Glutamatergic neuron (in vitro differentiated cells): ENCODE measurements around the gene FYCO1. TPM values are rescaled to one million over a fixed set of nuclear protein-coding genes. Genes with fewer than 3 reads are reported as not detected.

Experiments used
- DNase-seq: peaks from one replicate; pipeline ENCODE4 v3.0.0; 2022
- H3K27ac Mint-ChIP-seq: one replicate; pipeline ENCODE4 v1.8.0; 2020; ENCODE audit warnings: mild to moderate bottlenecking, mixed read lengths, inconsistent platforms; ENCODE audit not compliant: unreplicated experiment
- H3K27me3 Mint-ChIP-seq: one replicate; pipeline ENCODE4 v1.8.0; 2020; ENCODE audit warnings: mild to moderate bottlenecking, moderate library complexity, mixed read lengths, inconsistent platforms; ENCODE audit not compliant: unreplicated experiment
- H3K36me3 Mint-ChIP-seq: one replicate; pipeline ENCODE4 v1.8.0; 2020; ENCODE audit warnings: mild to moderate bottlenecking, mixed read lengths, inconsistent platforms; ENCODE audit not compliant: unreplicated experiment
- H3K4me1 Mint-ChIP-seq: one replicate; pipeline ENCODE4 v1.8.0; 2020; ENCODE audit warnings: mild to moderate bottlenecking, low read depth, mixed read lengths, inconsistent platforms; ENCODE audit not compliant: unreplicated experiment
- H3K4me3 Mint-ChIP-seq: one replicate; pipeline ENCODE4 v1.8.0; 2020; ENCODE audit warnings: mild to moderate bottlenecking, mixed read lengths, inconsistent platforms; ENCODE audit not compliant: unreplicated experiment
- H3K9me3 Mint-ChIP-seq: one replicate; pipeline ENCODE4 v1.8.0; 2020; ENCODE audit warnings: mild to moderate bottlenecking, moderate library complexity, mixed read lengths, inconsistent platforms; ENCODE audit not compliant: unreplicated experiment
- total RNA-seq: library from RNA; stranded (reverse); fragmentation: NEBNext Ultra II Directional; extraction: Animal tissue kit (Norgen Biotek cat#: 25700); gene quantifications from one replicate; pipeline ENCODE4 v1.2.1, GENCODE V29; 2021; ENCODE audit not compliant: unreplicated experiment
- TF ChIP-seq, protein P1 (sequence below): fragments of 200-600 bp; sonication (generic); IDR thresholded peaks from one replicate; pipeline ENCODE4 v1.5.0; 2021; ENCODE audit not compliant: partially characterized antibody, unreplicated experiment

FYCO1 gene
- total RNA-seq, 1 donor from 2014 or later, result 3.8 TPM

DNA sequence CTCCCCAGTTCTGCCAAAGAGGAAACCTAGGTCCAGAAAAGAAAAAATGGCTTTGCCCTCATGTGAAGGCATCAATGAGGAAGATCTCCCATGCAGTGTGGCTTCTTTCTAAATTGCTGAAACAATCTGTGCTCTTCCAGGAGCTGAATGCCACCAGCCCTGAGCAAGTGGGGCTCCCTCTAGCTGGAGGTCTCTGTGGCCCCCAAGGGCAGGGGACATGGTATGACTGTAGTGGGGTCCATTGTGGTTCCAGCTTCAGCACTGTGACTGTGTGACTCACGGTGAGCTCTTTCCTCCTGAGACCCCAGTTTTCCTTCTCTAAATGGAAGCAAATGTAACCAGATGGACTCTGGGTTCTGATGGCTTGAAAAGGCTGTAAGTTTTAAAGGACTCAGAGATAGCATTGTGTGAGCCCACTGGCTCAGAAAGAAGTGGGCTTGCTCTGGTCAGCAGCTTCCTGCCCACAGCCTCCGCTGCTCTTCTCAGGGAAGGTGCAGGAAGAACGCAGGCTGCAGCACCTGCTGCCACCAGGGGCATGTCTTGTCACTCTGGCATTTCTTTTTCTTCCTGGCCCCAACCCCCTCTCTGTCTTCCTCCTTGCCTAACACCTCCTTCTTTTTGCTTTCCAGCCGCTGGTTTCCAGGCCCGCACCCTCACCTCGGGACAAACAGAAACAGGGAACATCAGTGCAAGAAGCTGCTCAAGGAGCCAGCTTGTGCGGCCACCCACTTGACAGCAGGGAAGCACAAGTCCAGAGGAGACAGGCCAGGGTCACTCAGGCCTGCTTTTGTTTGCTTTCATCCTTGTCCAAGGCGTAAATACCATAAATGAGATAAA is 58.2 kb downstream of the FYCO1 start:
- TF ChIP-seq, protein P1, sequence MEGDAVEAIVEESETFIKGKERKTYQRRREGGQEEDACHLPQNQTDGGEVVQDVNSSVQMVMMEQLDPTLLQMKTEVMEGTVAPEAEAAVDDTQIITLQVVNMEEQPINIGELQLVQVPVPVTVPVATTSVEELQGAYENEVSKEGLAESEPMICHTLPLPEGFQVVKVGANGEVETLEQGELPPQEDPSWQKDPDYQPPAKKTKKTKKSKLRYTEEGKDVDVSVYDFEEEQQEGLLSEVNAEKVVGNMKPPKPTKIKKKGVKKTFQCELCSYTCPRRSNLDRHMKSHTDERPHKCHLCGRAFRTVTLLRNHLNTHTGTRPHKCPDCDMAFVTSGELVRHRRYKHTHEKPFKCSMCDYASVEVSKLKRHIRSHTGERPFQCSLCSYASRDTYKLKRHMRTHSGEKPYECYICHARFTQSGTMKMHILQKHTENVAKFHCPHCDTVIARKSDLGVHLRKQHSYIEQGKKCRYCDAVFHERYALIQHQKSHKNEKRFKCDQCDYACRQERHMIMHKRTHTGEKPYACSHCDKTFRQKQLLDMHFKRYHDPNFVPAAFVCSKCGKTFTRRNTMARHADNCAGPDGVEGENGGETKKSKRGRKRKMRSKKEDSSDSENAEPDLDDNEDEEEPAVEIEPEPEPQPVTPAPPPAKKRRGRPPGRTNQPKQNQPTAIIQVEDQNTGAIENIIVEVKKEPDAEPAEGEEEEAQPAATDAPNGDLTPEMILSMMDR, result no peak
- Mint-ChIP-seq H3K4me3 (no peak overlapping the region), H3K9me3 (no peaks in the 10 kb centered on the region), H3K27ac (no peak overlapping the region), H3K4me1 (peaks cover 6% of the 10 kb centered on the region), H3K36me3 (no peaks in the 10 kb centered on the region), H3K27me3 (peaks cover 2% of the 10 kb centered on the region)
- no peak for DNase-seq

DNA sequence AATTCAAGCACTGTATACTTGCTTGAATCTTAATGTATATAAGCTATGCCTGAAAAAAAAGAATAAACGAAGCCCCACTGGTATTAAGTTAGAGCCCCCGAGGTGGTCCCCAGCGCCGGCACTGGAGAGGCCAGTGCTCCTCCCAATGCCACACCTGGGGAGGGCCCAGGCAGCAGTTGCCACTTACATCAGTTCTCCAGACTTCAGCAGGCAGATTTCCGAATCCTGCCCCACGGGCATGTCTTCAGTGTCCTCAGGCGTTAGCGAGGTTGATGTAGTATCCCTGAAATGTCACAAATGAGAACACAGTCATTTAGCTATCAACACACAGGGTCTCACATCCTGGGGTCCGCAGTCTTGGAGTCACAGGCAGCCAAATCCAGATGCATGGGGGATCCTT is 59.4 kb downstream of the FYCO1 start:
- Mint-ChIP-seq H3K4me1 (peaks cover 10% of the 10 kb centered on the region), H3K27me3 (peaks cover 2% of the 10 kb centered on the region), H3K27ac (no peak overlapping the region), H3K9me3 (no peaks in the 10 kb centered on the region), H3K4me3 (no peak overlapping the region), H3K36me3 (no peaks in the 10 kb centered on the region)
- TF ChIP-seq, protein P1, result no peak
- no peak for DNase-seq

DNA sequence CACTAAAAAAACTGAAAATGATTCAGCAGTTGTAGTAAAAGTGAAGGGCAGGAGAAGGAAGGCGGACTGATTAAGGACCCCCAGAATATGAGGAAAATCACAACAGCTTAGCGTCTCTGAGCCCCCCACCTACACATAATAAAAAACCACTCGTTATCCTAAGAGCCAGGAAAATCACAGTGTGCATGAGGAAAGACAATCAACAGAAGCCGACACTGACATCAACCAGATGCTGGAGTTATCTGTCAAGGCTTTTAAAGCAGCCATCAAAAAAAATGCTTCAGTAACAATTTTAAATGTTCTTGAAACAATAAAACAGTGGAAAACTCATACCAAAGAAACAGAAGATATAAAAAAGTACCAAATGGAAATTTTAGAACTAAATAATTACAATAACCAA is 62.0 kb downstream of the FYCO1 start:
- Mint-ChIP-seq H3K36me3 (no peaks in the 10 kb centered on the region), H3K27me3 (peaks cover 2% of the 10 kb centered on the region), H3K27ac (no peak overlapping the region), H3K4me3 (no peak overlapping the region), H3K9me3 (peaks cover 2% of the 10 kb centered on the region), H3K4me1 (peaks cover 4% of the 10 kb centered on the region)
- TF ChIP-seq, protein P1, result no peak
- no peak for DNase-seq

DNA sequence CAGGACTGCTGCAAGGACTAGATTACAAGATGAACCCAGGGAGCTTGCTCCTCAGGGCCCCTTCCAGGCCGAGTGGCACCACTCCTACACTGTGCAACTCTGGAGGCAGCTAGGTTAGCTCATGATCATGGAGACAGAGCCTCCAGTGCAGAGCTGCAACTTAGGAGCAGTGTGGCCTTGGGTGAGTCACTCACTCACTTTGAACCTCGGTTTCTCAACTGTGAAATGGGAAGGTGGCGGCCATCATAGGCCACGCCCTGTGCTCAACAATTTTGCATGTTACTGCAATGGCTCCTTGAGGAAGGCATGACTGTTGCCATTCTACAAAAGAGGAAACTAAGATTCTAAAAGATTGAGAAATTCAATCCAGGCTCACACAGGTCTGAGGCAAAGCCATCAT is 63.5 kb downstream of the FYCO1 start:
- Mint-ChIP-seq H3K9me3 (peaks cover 2% of the 10 kb centered on the region), H3K4me1 (peaks cover 4% of the 10 kb centered on the region), H3K27me3 (no peaks in the 10 kb centered on the region), H3K27ac (no peak overlapping the region), H3K4me3 (no peak overlapping the region), H3K36me3 (no peaks in the 10 kb centered on the region)
- no peak for DNase-seq
- TF ChIP-seq, protein P1, result no peak

DNA sequence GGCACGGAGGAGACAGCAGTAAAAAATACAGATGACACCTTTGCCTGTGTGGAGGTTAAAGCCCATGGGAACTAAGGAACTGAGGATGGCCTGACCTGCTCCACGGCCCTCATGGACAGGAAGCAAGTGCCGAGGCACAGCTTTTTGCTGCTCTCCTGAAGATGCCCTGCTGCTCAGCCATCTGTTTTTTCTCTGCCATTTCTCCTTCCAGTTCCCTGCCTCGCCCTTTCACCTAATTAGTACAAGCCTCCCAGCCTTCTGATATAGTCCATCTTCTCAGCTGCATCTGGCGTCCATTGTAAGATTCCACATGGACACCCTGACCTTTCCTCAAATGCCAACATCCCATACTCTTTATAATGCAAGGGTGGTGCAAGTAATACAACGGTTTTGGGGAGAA is 64.1 kb downstream of the FYCO1 start:
- H3K4me3 Mint-ChIP-seq, result no peak overlapping the region
- H3K4me1 Mint-ChIP-seq, result peaks cover 4% of the 10 kb centered on the region
- no peaks in the 10 kb centered on the region for H3K27me3 Mint-ChIP-seq
- no peak overlapping the region for H3K27ac Mint-ChIP-seq
- DNase-seq, result no peak
- H3K36me3 Mint-ChIP-seq, result no peaks in the 10 kb centered on the region
- peaks cover 2% of the 10 kb centered on the region for H3K9me3 Mint-ChIP-seq
- TF ChIP-seq, protein P1, result no peak
